ENCODE measurements around the gene NEDD9.

Gene NEDD9

DNA sequence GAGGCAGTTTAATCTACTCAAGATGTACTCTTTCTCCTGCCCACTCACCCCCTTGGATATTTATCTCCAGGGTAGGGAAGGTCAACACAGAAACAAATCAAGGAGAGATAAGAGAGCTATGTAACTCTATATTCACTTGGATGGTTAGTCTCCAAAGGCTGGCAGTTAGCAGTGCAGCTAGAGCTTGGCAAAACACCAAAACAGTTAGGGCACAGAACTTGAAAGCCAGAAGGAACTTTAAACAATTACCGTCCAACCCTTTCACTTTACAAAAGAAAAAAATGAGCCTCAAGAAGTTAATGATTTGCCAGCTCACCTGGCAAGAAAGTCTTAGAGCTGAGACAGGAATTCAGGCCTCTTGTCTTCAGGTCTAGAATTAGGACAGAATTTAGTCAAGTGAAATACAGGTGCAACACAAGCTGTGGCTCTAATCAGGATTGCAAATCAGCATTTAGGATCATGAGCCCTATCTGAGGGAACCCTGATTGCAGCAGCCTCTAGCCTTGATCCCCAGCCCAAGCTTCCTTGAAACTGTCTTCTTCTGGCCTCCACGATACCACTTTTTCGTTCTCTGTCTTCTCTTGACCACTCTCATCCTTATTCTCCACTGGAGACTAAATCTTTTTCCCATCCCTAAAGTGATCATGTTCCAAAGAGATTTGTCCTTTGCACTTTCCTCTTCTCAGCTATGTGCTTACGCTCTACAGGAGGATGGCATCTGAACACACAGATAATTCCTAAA is 14.9 kb downstream of the NEDD9 start:
- no peak for DNase-seq

DNA sequence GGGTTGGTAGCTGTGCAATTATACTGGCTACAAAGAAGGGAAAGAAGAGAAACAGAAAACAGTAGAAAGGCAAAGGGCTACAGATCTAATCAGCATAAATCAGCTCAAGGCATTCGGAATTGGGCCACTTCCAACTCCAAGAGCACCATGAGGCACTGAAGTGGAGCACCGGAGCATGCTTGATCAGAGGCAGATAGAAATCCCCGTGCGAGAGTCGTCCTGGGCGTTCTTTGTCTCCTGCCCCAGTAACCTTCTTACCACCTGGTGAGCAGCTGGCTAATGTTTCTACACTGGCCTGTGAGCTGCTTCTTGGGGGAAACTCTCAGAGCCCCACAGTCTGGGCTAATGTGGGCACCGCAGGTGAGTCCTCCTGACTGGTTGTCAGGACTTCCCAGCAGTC is 16.7 kb downstream of the NEDD9 start:
- DNase-seq, result no peak

DNA sequence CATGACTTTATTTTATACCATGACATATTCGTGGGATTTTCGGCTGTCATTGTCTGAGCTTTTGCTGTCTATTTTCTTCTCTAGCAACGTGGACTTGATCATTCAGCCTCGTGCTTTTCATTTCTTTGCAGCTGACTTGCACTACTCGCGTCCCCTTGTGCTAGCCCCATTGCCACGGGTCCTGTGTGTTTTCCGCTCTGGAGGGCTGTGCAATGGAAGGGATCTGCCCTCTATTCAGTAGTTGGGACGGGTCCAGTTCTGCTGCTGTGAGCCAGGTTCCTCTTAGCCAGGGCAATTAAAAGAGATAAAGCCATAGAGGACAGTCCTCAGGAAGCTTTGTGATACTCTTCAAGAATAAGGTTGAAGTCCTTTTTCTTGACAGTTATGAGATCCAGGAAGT is 17.6 kb downstream of the NEDD9 start:
- DNase-seq, result no peak

DNA sequence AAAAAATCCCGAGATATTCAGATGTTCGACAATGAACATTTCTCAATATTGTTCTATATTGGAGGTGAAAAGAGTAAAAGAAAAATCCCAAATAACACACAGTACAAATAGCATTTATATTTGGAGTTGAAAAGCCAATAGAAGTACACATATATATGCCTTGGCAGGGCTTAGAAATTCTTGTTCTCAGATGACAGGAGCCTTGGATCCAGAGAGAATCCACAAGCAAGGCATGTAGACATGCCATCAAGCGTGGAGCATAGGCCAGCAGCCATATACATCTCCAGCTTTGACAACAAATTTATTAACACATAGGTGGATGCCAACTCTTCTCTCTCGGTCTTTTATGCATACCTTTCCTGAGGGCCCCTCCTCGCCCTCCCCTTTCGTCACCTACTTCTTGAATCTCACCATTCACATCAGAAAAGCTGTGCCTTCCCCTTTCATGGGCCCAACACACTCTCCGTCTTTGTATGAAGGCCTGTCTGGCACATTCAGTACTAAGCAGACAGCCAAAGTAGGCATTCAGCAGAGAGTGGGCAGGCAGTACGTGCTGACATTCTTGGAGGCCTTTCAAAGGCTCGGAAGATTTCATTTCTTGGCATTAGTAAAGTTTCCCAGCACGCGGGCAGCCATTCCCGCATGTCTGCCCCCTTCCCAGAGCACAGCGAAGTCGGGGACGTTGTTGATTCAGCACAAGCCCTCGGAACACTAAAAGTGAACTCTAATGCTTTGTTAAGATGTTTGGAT is 18.2 kb downstream of the NEDD9 start:
- no peak for DNase-seq

DNA sequence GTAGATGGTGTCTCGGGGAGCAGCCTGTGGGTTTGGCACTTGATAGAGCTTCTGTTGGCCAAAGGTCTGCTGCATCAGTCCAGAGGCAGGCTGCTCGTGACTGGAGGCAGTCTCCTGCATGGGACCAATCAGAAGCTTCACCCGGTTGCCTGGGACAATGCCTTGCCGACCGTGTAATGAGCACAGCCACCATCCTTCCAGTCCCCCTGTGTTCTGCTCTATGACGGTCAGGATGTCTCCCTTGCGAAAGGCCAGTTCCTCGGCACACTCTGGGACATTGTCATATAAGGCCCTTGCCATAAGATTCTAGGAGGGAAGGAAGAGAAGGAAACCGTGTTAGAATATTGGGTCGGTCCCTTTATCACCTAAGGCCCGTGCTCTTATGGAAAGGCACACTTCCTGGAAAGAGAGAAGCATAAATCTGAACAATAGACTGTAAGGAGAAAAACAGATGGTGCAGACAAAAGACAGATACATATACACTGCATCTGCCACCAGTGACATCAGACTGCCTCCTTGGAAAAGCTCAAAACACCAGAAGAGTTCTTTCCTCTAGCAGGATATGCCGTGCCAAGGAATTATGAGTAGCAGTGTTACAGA is 18.9 kb downstream of the NEDD9 start:
- no peak for DNase-seq

DNA sequence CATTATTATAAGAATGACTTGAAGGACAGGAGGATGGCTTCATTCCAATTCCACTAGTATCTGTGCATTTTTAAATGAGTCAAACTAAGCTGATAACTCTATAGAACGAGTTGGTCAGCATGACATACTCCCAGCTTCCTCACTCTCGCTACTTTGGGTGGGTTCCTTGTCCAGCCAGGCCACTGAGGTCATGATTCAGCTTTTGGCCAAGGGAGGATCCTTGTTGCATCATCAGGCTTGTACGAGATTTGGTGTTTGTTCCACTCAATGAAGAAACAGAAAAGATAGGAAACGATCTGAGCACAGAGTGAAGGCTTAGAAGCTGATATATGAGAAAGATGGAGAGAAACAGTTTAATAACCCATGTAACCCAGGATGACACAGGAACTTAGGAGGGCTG is 19.8 kb downstream of the NEDD9 start:
- no peak for DNase-seq

DNA sequence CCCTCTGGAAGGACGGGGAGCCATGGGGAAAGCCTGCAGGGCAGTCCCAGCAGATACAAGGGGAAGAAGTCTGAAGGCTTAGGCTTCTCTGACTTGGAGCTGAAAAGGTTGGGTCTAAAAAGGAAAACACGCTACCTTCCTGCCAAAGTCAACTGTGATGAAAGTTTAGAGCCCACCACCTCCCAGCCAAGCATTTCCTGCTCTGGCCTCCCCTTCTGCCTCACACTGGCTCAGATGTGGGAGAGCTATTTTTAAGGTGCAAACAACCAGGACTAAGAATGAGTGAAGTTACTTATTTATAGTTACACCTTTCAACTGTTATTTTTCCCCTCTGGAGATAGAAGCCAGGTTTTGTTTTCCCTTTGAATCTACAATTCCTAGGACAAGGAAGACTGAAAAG is 21.2 kb downstream of the NEDD9 start:
- DNase-seq, result no peak

DNA sequence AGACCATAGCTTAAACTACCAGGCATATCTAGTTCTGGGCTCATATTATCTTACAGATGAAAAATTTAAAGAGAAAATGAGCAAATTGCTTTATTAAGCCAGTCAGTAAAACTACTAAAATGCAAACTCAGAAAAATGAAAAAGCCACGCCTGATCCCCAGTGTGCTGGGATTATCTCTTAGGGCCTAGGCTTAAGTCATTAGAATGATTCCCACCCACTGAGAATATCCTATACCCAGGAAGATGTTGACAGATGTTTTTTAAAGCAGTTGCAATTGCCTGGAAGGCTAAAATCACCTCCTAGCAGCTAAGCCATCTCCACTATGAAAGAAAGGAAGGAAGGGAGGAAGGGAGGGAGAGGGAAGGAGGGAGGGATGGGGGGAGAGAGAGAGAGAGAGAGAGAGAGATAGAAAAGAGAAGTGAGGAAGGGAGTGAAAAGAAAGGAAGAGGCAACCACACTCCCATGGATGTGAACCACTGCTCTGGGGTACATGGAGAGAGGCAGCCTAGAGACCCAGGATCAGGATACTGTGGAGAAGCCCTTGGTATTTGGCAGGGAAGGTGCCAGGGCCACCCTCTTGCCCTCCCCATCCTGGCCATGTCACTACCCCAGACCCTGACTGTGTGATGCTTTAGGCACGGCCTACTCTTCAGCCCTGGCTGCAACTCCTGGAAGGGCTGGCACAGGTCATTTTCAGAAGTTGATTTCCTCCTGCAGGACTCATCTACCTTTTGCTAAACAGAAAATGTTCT is 21.9 kb downstream of the NEDD9 start:
- no peak for DNase-seq

DNA sequence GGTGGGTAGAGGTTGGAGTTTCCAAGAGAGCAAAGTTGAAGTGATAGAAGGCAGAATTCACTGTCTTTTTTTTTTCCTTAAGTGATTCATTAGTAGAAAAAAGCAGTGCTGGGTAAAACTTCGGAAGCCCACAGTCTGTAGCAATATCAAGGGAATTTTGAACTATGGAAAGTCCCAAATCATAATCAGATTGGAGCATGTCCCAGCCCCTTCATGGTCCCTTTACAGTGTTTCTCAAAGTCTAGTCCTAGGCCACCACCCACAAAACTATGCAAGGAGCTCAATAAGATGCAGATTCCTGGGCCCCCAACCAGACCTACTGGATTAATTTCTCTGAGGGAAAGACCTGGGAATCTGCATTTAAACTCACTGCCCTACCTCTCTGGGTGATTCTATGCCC is 22.6 kb downstream of the NEDD9 start:
- no peak for DNase-seq

DNA sequence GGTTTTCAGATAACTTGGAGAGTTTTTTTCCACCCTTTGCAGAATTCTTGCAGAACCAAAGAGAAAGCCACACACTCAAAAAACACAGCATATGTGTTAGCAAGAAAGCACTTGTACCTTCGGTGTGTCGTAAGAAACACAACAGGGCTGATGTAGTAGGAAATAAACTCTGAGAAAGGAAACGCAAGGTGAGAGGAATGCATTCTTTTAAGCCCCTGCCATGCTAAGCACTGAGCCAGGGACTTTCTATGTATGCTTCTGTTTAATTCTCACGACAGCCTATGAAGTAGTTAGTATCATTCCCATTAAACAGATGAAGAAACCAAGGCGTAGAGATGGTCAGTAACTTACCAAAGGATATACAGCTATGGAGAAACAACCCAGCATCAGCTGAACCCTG is 23.1 kb downstream of the NEDD9 start:
- no peak for DNase-seq

DNA sequence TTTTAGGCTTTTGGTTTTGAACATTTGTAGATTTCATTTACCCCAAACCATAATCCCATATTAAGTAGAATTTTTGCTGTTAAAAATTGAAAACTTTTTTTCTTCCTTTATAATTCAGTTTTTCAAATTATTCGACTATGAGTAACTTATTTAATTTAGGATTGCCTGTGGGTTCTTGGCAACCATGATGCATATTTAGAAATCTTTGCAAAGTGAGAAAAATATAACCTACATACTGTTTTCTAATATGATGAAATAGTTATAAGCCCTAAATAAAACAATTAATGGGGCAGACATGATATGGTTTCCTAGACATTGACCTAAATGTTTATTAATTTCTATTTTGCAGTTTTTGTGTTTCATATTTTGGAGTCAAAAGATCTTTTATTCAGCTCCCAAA is 23.6 kb downstream of the NEDD9 start:
- DNase-seq, result no peak

DNA sequence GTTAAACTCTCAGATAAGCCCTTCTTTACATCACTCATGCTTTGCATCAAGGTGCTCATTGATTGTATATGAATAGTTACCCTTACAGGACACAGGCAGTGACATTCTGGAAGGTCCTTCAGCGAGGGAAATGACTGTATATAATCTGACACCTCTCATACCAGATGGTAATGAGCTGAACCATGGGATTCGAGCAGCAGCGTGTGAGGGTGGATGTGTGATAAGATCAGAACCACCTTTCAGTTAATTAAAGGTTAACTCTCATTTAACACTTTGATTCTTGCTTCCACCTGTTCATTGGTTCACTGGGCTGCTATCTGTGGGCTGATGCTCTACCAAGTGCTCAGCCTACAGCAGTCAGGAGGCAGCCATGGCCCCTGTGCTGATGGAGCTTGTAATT is 24.2 kb downstream of the NEDD9 start:
- DNase-seq, result no peak

DNA sequence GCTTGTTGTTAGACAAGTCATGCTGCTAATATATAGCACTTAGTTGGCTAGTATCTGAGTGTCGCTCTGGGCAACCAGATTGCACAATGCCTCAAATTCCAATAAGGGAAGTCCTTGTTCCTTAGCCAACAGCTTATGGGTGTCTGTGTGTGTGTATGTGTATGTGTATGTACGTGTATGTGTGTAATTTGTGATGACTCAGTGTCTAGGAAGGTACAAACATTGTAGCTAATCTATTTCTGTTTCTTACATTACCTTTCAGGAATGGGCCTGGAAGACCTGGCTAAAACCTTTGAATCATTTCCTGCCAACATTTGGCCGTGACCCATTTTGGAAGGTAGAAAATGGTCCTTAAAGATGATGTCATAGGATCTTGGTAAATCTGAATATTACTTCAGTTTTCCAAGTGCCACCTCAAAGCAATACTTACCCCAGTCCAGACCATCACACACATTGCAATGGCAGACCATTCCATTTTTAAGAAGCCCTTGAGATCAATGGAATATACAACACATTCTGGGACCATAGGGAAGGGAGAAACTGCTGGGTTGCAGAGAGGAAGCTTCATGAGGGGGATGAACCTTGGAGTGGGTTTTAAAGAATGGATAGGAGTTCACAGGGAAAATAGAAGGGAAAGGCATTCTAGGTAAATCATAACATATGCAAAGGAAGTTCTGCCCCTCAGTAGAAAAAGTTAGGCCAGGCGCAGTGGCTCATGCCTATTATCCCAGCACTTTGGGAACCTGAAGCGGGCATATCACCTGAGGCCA is 25.1 kb downstream of the NEDD9 start:
- DNase-seq, result no peak

DNA sequence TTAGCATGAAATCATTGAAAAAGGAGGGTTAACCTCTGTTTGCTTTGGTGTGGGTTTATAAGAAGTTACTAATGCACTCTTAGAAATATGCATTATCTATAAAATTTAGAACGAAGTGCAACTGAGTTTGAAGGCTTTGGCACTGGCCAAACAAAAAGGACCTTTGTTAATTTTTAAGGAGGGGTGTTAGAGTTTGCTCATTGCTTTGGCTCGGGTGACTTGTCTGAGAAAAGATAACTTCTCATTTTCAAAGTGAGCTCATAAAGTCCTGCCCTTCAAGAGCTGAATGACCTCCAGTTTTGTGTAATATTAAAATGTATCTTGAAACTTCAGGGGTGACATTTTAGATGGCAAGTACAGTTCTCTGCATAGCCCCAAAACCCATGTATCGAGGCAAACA is 25.9 kb downstream of the NEDD9 start:
- no peak for DNase-seq

DNA sequence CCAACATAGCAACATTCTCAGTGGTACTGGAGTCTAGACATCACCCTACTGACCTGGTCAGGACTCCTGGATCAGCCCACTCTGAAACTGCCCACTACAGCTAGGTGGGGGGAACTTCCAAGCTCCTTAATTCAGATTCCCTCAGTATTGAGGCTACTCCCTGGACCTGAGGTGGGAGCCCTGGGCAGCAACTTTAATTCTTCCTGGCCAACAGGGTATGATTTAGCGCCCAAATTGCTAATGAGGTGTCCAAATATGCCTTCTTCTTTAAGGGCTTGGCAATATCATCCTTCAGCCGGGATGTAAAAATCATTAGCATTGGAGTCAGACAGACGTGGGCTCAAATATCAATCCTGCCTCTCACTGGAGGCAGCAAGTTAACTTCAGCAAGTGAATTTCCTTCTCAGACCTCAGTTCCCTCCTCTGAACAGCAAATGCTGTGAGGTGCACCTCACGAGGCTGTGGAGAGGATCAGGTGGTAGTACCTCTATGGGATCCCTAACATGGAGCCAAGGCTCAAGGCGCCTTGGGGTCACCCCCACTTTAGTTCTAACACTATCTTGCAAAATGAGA is 27.6 kb downstream of the NEDD9 start:
- no peak for DNase-seq

DNA sequence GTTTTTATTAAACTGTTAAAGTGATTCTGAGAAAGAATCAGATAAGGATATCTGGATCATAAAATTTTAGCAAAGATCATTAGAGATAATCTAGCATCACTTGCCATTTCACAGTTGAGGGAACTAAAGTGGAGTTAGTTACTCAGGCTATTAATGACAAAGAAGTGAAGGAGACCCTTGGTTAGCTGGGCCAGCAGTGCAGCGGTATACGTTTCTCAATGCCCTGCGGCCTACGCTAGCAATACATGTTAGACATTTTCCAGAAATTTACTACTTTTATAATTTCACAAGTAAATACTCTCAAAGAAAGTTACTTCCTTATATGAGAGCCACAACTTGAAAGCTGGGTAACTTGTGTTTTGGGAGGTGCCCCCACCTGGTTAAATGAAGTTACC is 28.5 kb downstream of the NEDD9 start:
- no peak for DNase-seq

DNA sequence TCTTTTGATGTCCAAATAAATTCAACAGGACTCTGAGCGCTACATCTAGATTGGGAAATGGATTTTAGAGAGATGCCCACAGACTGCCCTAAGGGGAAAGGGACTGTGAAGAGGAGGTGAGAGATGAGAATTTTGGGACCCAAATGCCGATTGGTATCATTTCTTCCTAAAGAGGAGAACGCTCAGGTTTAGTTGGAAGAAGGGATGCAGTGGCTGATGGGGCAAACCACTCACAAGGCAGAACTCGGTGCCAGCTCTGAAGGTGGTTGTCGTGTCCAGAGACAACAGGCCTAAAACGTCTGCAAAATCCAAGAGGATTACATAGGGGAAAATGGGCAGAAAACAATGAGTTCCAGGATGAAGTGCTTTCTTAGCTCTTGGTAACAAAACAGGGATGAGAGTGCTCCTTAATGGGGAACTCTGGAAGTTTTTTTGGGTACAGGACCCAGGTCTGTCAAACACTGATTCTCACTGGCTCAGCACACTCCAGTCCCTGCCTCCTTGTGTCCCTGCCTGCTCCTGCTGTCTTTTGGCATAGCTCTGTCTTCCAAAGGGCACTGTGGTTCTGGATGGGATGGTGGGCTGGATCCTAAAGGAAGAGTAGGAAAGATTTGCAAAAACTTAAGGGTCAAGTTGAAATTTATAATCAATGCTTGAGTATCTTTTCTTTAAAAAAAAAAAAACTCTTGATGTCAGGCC is 29.0 kb downstream of the NEDD9 start:
- no peak for DNase-seq

DNA sequence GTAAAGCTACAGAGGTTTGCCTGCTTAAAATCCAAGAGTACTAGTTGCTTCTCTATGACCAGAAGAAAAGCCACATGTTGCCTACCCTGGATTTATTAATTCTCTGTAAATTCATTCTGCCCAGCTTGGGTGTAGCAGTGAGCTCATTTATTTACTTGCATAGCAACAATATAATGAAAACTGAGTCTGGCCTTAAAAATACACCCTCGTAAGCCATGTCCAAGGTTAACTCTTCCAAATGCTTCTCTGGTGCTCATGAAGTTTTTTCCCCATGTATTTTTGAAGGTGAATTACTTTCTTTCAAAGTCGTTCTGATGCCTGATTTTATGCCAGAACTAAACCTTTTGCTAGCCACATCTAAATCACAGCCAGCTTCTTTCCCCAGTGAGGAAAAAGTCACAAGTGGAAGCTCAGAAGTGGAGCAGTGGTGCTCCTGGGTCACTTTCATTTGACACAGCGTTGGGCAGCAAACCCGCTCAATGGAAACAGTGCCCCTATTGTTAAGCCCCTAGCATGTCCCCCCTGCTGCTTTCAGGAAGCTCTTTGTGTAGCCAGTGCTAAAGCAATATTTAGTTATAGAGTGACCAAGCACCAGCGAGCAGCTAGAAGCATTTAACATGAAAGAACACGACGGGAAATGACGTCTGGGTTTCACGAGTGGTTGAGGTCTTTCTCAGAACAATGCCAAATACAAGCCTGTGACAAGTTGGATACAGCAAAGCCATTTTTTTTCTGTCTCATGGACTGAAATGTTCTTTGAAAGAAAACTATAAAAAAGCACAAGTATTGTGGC is 29.8 kb downstream of the NEDD9 start:
- no peak for DNase-seq

DNA sequence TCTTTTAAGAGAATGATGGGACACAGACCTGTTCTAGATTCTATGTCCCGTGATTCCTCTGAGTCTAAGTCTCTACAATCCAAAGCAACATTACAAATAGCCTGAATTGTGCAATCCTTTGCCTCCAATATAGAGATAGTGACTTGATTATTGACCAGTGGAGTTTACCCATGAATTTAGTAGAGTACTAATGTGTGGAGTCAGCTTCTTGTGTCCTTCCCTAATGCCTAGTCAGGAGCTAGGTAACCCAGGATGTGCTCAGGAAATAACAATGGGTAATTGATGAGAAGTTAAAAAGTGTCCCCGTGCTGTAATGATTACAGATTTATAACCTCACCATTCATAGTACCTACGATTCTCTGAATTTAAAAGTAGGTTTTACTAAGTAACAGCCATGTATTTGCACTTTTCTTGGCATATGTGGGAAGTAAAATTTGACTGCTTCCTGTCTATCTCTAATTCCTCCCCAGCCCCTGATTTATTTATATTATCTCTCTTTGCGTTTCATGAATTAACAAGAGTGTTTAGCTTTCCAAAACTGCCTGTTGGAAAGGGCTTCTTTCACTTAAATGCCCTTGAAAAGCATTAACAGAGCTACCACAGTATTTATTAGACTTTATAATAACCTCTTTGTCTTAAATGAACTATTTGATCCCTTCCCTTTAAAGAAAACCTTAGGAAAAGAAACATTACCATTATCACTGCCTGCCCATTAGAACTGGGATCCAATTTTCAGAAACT is 30.5 kb downstream of the NEDD9 start:
- no peak for DNase-seq

DNA sequence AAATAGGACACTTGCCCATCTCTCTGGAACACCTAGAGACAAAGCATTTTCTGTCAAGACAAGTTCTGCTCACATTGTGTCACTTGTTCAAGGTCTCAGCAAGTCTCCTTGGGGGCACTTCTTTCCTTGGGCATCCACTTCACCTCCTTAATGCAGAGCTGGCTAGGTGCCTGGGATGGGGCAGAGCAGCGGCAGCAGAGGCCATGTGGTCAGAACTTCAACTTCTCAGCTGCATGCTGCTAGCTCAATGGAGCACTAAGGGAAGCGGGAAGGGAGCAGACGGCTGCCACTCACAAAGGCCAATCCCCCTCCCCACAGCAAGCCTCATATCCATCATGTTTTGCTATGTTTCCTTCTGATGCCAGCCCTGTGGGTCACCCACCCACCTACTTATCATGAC is 31.5 kb downstream of the NEDD9 start:
- DNase-seq, result no peak

Data from NCI-H187 treated with DMSO at 0.1 percent for 48 hours (cell line).